Measurements from ENCODE around the gene SYTL2. TPM values are rescaled to one million over a fixed set of nuclear protein-coding genes. Genes with fewer than 3 reads are reported as not detected.
"Not testable (repeated sequence)": the region's sequence is repeated elsewhere in the genome, so short reads cannot be mapped to it uniquely, and the experiment has no call there.

Gene SYTL2
- total RNA-seq (2014; rRNA removed; shearing (Covaris generic); ENCODE audit: low replicate concordance), result 0.69 and 0.75 TPM in 2 replicates

- peak; percentile 65 for DNase-seq
- Histone ChIP-seq H3K4me2 (ENCODE audit: low read depth, low read length, poor library complexity, severe bottlenecking) (peak within 1 kb of the TSS; percentile 36), H3K27me3 (ENCODE audit: low read length) (no peaks in the 10 kb centered on the region), H3K36me3 (ENCODE audit: insufficient read depth, low read length) (no peaks in the 10 kb centered on the region), H3K9ac (ENCODE audit: low read length) (peak within 1 kb of the TSS; percentile 6), H3K9me2 (replicated peaks; ENCODE audit: insufficient read depth, low read length) (no peaks in the 10 kb centered on the region), H3K4me3 (ENCODE audit: low read length) (peak within 1 kb of the TSS; percentile 46; the same call in 1 of the 2 replicates), H3K79me2 (ENCODE audit: low read length) (no peaks in the 10 kb centered on the region), H4K20me1 (ENCODE audit: insufficient read depth, low read depth, low read length) (no peaks in the 10 kb centered on the region), H3K4me1 (ENCODE audit: low read length) (peaks cover 30% of the 10 kb centered on the region), H2AFZ (ENCODE audit: low read length) (peak within 1 kb of the TSS; percentile 51; the same call in 1 of the 2 replicates), H3K9me3 (ENCODE audit: low read length) (no peaks in the 10 kb centered on the region), H3K27ac (ENCODE audit: low read length) (no peak within 1 kb of the TSS)
Measured at GRCh38 chr11:85810871-85811611, at the start of gene SYTL2. SYTL2 (minus strand) TSS chr11:85811141; CDS start chr11:85757725, 53,416 bp downstream.

- not testable (repeated sequence) for H4K20me1 ChIP-seq (ENCODE audit: insufficient read depth, low read depth, low read length); H2AFZ ChIP-seq (ENCODE audit: low read length); H3K4me2 ChIP-seq (ENCODE audit: low read depth, low read length, poor library complexity, severe bottlenecking); H3K27ac ChIP-seq (ENCODE audit: low read length); H3K79me2 ChIP-seq (ENCODE audit: low read length); H3K9me3 ChIP-seq (ENCODE audit: low read length); DNase-seq; H3K36me3 ChIP-seq (ENCODE audit: insufficient read depth, low read length); H3K4me1 ChIP-seq (ENCODE audit: low read length); H3K9me2 ChIP-seq (replicated peaks; ENCODE audit: insufficient read depth, low read length); H3K4me3 ChIP-seq (ENCODE audit: low read length); H3K27me3 ChIP-seq (ENCODE audit: low read length); H3K9ac ChIP-seq (ENCODE audit: low read length)
Measured at GRCh38 chr11:85859541-85859940, 48.6 kb upstream of the SYTL2 start.

- DNase-seq, result no peak
- Histone ChIP-seq H3K4me3 (ENCODE audit: low read length) (no peak overlapping the region), H3K79me2 (ENCODE audit: low read length) (no peaks in the 10 kb centered on the region), H4K20me1 (ENCODE audit: insufficient read depth, low read depth, low read length) (no peaks in the 10 kb centered on the region), H3K4me2 (ENCODE audit: low read depth, low read length, poor library complexity, severe bottlenecking) (no peak overlapping the region), H3K4me1 (ENCODE audit: low read length) (peaks cover 14% of the 10 kb centered on the region), H3K27ac (ENCODE audit: low read length) (no peak overlapping the region), H3K9me2 (replicated peaks; ENCODE audit: insufficient read depth, low read length) (no peaks in the 10 kb centered on the region), H3K9ac (ENCODE audit: low read length) (no peak overlapping the region), H3K9me3 (ENCODE audit: low read length) (no peaks in the 10 kb centered on the region), H2AFZ (ENCODE audit: low read length) (no peak overlapping the region), H3K27me3 (ENCODE audit: low read length) (no peaks in the 10 kb centered on the region), H3K36me3 (ENCODE audit: insufficient read depth, low read length) (no peaks in the 10 kb centered on the region)
Measured at GRCh38 chr11:85857098-85857497, 46.2 kb upstream of the SYTL2 start.

- Histone ChIP-seq H3K4me3 (ENCODE audit: low read length) (peak within 1 kb of the TSS; percentile 70), H3K27ac (ENCODE audit: low read length) (no peak within 1 kb of the TSS), H3K9me2 (replicated peaks; ENCODE audit: insufficient read depth, low read length) (no peaks in the 10 kb centered on the region), H3K9me3 (ENCODE audit: low read length) (no peaks in the 10 kb centered on the region), H3K79me2 (ENCODE audit: low read length) (no peaks in the 10 kb centered on the region), H3K9ac (ENCODE audit: low read length) (peak within 1 kb of the TSS; percentile 68), H2AFZ (ENCODE audit: low read length) (peak within 1 kb of the TSS; percentile 97), H3K4me2 (ENCODE audit: low read depth, low read length, poor library complexity, severe bottlenecking) (peak within 1 kb of the TSS; percentile 94), H3K36me3 (ENCODE audit: insufficient read depth, low read length) (no peaks in the 10 kb centered on the region), H4K20me1 (ENCODE audit: insufficient read depth, low read depth, low read length) (no peaks in the 10 kb centered on the region), H3K27me3 (ENCODE audit: low read length) (no peaks in the 10 kb centered on the region), H3K4me1 (ENCODE audit: low read length) (peaks cover 14% of the 10 kb centered on the region)
- DNase-seq, result no peak
Measured at GRCh38 chr11:85855341-85855656, 44.4 kb upstream of the SYTL2 start, which contains the start of gene CCDC83. CCDC83 (plus strand) TSS chr11:85855383; CDS start chr11:85865124, 9,741 bp downstream.

GRCh38 chr11:85854557-85855340 is 43.8 kb upstream of the SYTL2 start:
- Histone ChIP-seq H3K27ac (ENCODE audit: low read length) (no peak overlapping the region), H3K9me2 (replicated peaks; ENCODE audit: insufficient read depth, low read length) (no peaks in the 10 kb centered on the region), H3K4me1 (ENCODE audit: low read length) (peaks cover 14% of the 10 kb centered on the region), H3K4me3 (ENCODE audit: low read length) (peak overlapping the region; percentile 70), H3K79me2 (ENCODE audit: low read length) (no peaks in the 10 kb centered on the region), H3K4me2 (ENCODE audit: low read depth, low read length, poor library complexity, severe bottlenecking) (peak overlapping the region; percentile 94), H3K9ac (ENCODE audit: low read length) (peak overlapping the region; percentile 68), H3K27me3 (ENCODE audit: low read length) (no peaks in the 10 kb centered on the region), H4K20me1 (ENCODE audit: insufficient read depth, low read depth, low read length) (no peaks in the 10 kb centered on the region), H3K36me3 (ENCODE audit: insufficient read depth, low read length) (no peaks in the 10 kb centered on the region), H2AFZ (ENCODE audit: low read length) (peak overlapping the region; percentile 97), H3K9me3 (ENCODE audit: low read length) (no peaks in the 10 kb centered on the region)
- peak; percentile 98 for DNase-seq

- H3K27ac ChIP-seq (ENCODE audit: low read length), result no peak overlapping the region
- peak overlapping the region; percentile 70 for H3K4me3 ChIP-seq (ENCODE audit: low read length)
Measured at GRCh38 chr11:85854212-85854556, 43.2 kb upstream of the SYTL2 start.

GRCh38 chr11:85853541-85853940 is 42.6 kb upstream of the SYTL2 start:
- H3K4me3 ChIP-seq (ENCODE audit: low read length); H3K9me2 ChIP-seq (replicated peaks; ENCODE audit: insufficient read depth, low read length); H2AFZ ChIP-seq (ENCODE audit: low read length); DNase-seq; H3K79me2 ChIP-seq (ENCODE audit: low read length); H3K9me3 ChIP-seq (ENCODE audit: low read length); H3K27me3 ChIP-seq (ENCODE audit: low read length); H3K36me3 ChIP-seq (ENCODE audit: insufficient read depth, low read length); H4K20me1 ChIP-seq (ENCODE audit: insufficient read depth, low read depth, low read length); H3K4me2 ChIP-seq (ENCODE audit: low read depth, low read length, poor library complexity, severe bottlenecking); H3K27ac ChIP-seq (ENCODE audit: low read length); H3K9ac ChIP-seq (ENCODE audit: low read length): not testable (repeated sequence)
- H3K4me1 ChIP-seq (ENCODE audit: low read length), result peaks cover 14% of the 10 kb centered on the region

More at GRCh38 chr11:85854212-85854556, 43.2 kb upstream of the SYTL2 start:
- DNase-seq, result peak; percentile 51
- Histone ChIP-seq H3K36me3 (ENCODE audit: insufficient read depth, low read length) (no peaks in the 10 kb centered on the region), H3K27me3 (ENCODE audit: low read length) (no peaks in the 10 kb centered on the region), H3K4me1 (ENCODE audit: low read length) (peaks cover 14% of the 10 kb centered on the region), H3K79me2 (ENCODE audit: low read length) (no peaks in the 10 kb centered on the region), H3K9me2 (replicated peaks; ENCODE audit: insufficient read depth, low read length) (no peaks in the 10 kb centered on the region), H3K9ac (ENCODE audit: low read length) (peak overlapping the region; percentile 68), H3K4me2 (ENCODE audit: low read depth, low read length, poor library complexity, severe bottlenecking) (peak overlapping the region; percentile 94), H3K9me3 (ENCODE audit: low read length) (no peaks in the 10 kb centered on the region), H2AFZ (ENCODE audit: low read length) (peak overlapping the region; percentile 97), H4K20me1 (ENCODE audit: insufficient read depth, low read depth, low read length) (no peaks in the 10 kb centered on the region)

- H3K36me3 ChIP-seq (ENCODE audit: insufficient read depth, low read length); H3K27ac ChIP-seq (ENCODE audit: low read length); H3K9me2 ChIP-seq (replicated peaks; ENCODE audit: insufficient read depth, low read length); H3K4me3 ChIP-seq (ENCODE audit: low read length); H3K4me2 ChIP-seq (ENCODE audit: low read depth, low read length, poor library complexity, severe bottlenecking); H3K79me2 ChIP-seq (ENCODE audit: low read length); H4K20me1 ChIP-seq (ENCODE audit: insufficient read depth, low read depth, low read length); H3K9ac ChIP-seq (ENCODE audit: low read length); H3K9me3 ChIP-seq (ENCODE audit: low read length); DNase-seq; H3K27me3 ChIP-seq (ENCODE audit: low read length); H2AFZ ChIP-seq (ENCODE audit: low read length): not testable (repeated sequence)
- H3K4me1 ChIP-seq (ENCODE audit: low read length), result peaks cover 14% of the 10 kb centered on the region
Measured at GRCh38 chr11:85852754-85853153, 41.8 kb upstream of the SYTL2 start.

Data from Karpas-422 (cell line).